ENCODE measurements around the gene PHRF1.
A peak's percentile ranks its signal among the peaks of the same experiment; 100 is the strongest.

PHRF1 gene

GRCh38 chr11:629237-629583, 52.9 kb downstream of the PHRF1 start:
- Mint-ChIP-seq H3K27ac (no peak overlapping the region), H3K36me3 (no peaks in the 10 kb centered on the region), H3K27me3 (peaks cover 11% of the 10 kb centered on the region), H3K4me1 (peaks cover 20% of the 10 kb centered on the region), H3K9me3 (no peaks in the 10 kb centered on the region), H3K4me3 (peak overlapping the region; percentile 40)

- Mint-ChIP-seq H3K4me1 (peaks cover 20% of the 10 kb centered on the region), H3K9me3 (no peaks in the 10 kb centered on the region), H3K4me3 (no peak overlapping the region), H3K27me3 (peaks cover 13% of the 10 kb centered on the region), H3K36me3 (no peaks in the 10 kb centered on the region), H3K27ac (no peak overlapping the region)
Measured at GRCh38 chr11:630871-631270, 54.6 kb downstream of the PHRF1 start.

GRCh38 chr11:635945-636510, 59.8 kb downstream of the PHRF1 start:
- peaks cover 9% of the 10 kb centered on the region for H3K4me1 Mint-ChIP-seq

GRCh38 chr11:636511-637332, 60.5 kb downstream of the PHRF1 start, which contains the start of gene DRD4:
Gene DRD4, plus strand, starts transcription at chr11:637269. Its CDS starts 36 bp downstream, at chr11:637305.
- Mint-ChIP-seq H3K4me1 (peaks cover 9% of the 10 kb centered on the region), H3K27me3 (peaks cover 14% of the 10 kb centered on the region), H3K4me3 (peak within 1 kb of the TSS; percentile 61), H3K27ac (no peak within 1 kb of the TSS), H3K9me3 (no peaks in the 10 kb centered on the region), H3K36me3 (no peaks in the 10 kb centered on the region)

More at GRCh38 chr11:635945-636510, 59.8 kb downstream of the PHRF1 start:
- H3K4me3 Mint-ChIP-seq = no peak overlapping the region
- H3K27ac Mint-ChIP-seq = no peak overlapping the region
- H3K36me3 Mint-ChIP-seq = no peaks in the 10 kb centered on the region
- no peaks in the 10 kb centered on the region for H3K9me3 Mint-ChIP-seq
- peaks cover 14% of the 10 kb centered on the region for H3K27me3 Mint-ChIP-seq

- H3K4me3 Mint-ChIP-seq = peak overlapping the region; percentile 61
- no peak overlapping the region for H3K27ac Mint-ChIP-seq
- H3K9me3 Mint-ChIP-seq = no peaks in the 10 kb centered on the region
- peaks cover 9% of the 10 kb centered on the region for H3K4me1 Mint-ChIP-seq
- H3K36me3 Mint-ChIP-seq = no peaks in the 10 kb centered on the region
- peaks cover 14% of the 10 kb centered on the region for H3K27me3 Mint-ChIP-seq
Measured at GRCh38 chr11:637333-637592, 61.0 kb downstream of the PHRF1 start.

- no peaks in the 10 kb centered on the region for H3K9me3 Mint-ChIP-seq
- no peaks in the 10 kb centered on the region for H3K36me3 Mint-ChIP-seq
- peaks cover 9% of the 10 kb centered on the region for H3K4me1 Mint-ChIP-seq
- H3K4me3 Mint-ChIP-seq = peak overlapping the region; percentile 61
- H3K27me3 Mint-ChIP-seq = peaks cover 14% of the 10 kb centered on the region
- H3K27ac Mint-ChIP-seq = no peak overlapping the region
Measured at GRCh38 chr11:637593-638521, 61.6 kb downstream of the PHRF1 start.

- no peak overlapping the region for H3K27ac Mint-ChIP-seq
Measured at GRCh38 chr11:638631-639331, 62.5 kb downstream of the PHRF1 start.

GRCh38 chr11:639332-639955, 63.2 kb downstream of the PHRF1 start:
- H3K27me3 Mint-ChIP-seq = peaks cover 14% of the 10 kb centered on the region
- no peak overlapping the region for H3K27ac Mint-ChIP-seq
- no peaks in the 10 kb centered on the region for H3K36me3 Mint-ChIP-seq
- no peaks in the 10 kb centered on the region for H3K9me3 Mint-ChIP-seq
- peak overlapping the region; percentile 39 for H3K4me3 Mint-ChIP-seq
- peaks cover 9% of the 10 kb centered on the region for H3K4me1 Mint-ChIP-seq

More at GRCh38 chr11:638631-639331, 62.5 kb downstream of the PHRF1 start:
- no peaks in the 10 kb centered on the region for H3K36me3 Mint-ChIP-seq
- peaks cover 14% of the 10 kb centered on the region for H3K27me3 Mint-ChIP-seq
- peak overlapping the region; percentile 33 for H3K4me3 Mint-ChIP-seq
- H3K4me1 Mint-ChIP-seq = peaks cover 9% of the 10 kb centered on the region
- no peaks in the 10 kb centered on the region for H3K9me3 Mint-ChIP-seq

GRCh38 chr11:640021-640706, 63.9 kb downstream of the PHRF1 start:
- no peaks in the 10 kb centered on the region for H3K9me3 Mint-ChIP-seq

GRCh38 chr11:641806-642370, 65.6 kb downstream of the PHRF1 start:
- H3K27me3 Mint-ChIP-seq = peaks cover 9% of the 10 kb centered on the region
- H3K4me3 Mint-ChIP-seq = no peak overlapping the region
- no peaks in the 10 kb centered on the region for H3K36me3 Mint-ChIP-seq
- H3K27ac Mint-ChIP-seq = no peak overlapping the region
- H3K9me3 Mint-ChIP-seq = no peaks in the 10 kb centered on the region
- H3K4me1 Mint-ChIP-seq = peaks cover 9% of the 10 kb centered on the region

More at GRCh38 chr11:640021-640706, 63.9 kb downstream of the PHRF1 start:
- peak overlapping the region; percentile 83 for H3K27ac Mint-ChIP-seq
- peaks cover 9% of the 10 kb centered on the region for H3K4me1 Mint-ChIP-seq
- H3K27me3 Mint-ChIP-seq = peaks cover 14% of the 10 kb centered on the region
- no peaks in the 10 kb centered on the region for H3K36me3 Mint-ChIP-seq
- peak overlapping the region; percentile 73 for H3K4me3 Mint-ChIP-seq

GRCh38 chr11:643366-643765, 67.1 kb downstream of the PHRF1 start:
- no peaks in the 10 kb centered on the region for H3K9me3 Mint-ChIP-seq
- no peaks in the 10 kb centered on the region for H3K36me3 Mint-ChIP-seq
- H3K4me1 Mint-ChIP-seq = peaks cover 5% of the 10 kb centered on the region
- H3K4me3 Mint-ChIP-seq = no peak overlapping the region
- H3K27ac Mint-ChIP-seq = no peak overlapping the region
- peaks cover 4% of the 10 kb centered on the region for H3K27me3 Mint-ChIP-seq

GRCh38 chr11:643849-644738, 67.8 kb downstream of the PHRF1 start:
- H3K27me3 Mint-ChIP-seq = no peaks in the 10 kb centered on the region
- H3K36me3 Mint-ChIP-seq = no peaks in the 10 kb centered on the region
- no peak overlapping the region for H3K4me3 Mint-ChIP-seq
- no peak overlapping the region for H3K27ac Mint-ChIP-seq
- H3K4me1 Mint-ChIP-seq = no peaks in the 10 kb centered on the region
- H3K9me3 Mint-ChIP-seq = no peaks in the 10 kb centered on the region

GRCh38 chr11:645536-645935, 69.3 kb downstream of the PHRF1 start:
- Mint-ChIP-seq H3K4me1 (no peaks in the 10 kb centered on the region), H3K9me3 (no peaks in the 10 kb centered on the region), H3K27me3 (no peaks in the 10 kb centered on the region), H3K36me3 (no peaks in the 10 kb centered on the region), H3K27ac (no peak overlapping the region), H3K4me3 (no peak overlapping the region)
